Measurements from ENCODE around the gene FBP2. TPM values are rescaled to one million over a fixed set of nuclear protein-coding genes. Genes with fewer than 3 reads are reported as not detected.
A peak's percentile ranks its signal among the peaks of the same experiment; 100 is the strongest.

FBP2 gene
- total RNA-seq, 1 donor from 2014 or later, result not detected

- no peaks in the 10 kb centered on the region for H3K27me3 ChIP-seq
- TF ChIP-seq POLR2A (IDR thresholded peaks at IDR 0.05) (no peak), POLR2AphosphoS5 (IDR thresholded peaks at IDR 0.05; ENCODE audit: insufficient read depth in 1 of 2, low read depth in 1 of 2) (no peak)
- TF ChIP-seq, protein P1, sequence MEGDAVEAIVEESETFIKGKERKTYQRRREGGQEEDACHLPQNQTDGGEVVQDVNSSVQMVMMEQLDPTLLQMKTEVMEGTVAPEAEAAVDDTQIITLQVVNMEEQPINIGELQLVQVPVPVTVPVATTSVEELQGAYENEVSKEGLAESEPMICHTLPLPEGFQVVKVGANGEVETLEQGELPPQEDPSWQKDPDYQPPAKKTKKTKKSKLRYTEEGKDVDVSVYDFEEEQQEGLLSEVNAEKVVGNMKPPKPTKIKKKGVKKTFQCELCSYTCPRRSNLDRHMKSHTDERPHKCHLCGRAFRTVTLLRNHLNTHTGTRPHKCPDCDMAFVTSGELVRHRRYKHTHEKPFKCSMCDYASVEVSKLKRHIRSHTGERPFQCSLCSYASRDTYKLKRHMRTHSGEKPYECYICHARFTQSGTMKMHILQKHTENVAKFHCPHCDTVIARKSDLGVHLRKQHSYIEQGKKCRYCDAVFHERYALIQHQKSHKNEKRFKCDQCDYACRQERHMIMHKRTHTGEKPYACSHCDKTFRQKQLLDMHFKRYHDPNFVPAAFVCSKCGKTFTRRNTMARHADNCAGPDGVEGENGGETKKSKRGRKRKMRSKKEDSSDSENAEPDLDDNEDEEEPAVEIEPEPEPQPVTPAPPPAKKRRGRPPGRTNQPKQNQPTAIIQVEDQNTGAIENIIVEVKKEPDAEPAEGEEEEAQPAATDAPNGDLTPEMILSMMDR (IDR thresholded peaks at IDR 0.05), result no peak
- no peak overlapping the region for H3K27ac ChIP-seq
- intact Hi-C loops (cut with DNase I), result no loop called here
- no peaks in the 10 kb centered on the region for H3K9me3 ChIP-seq
- DNase-seq (ENCODE audit: extremely low spot score in 2 of 2), result no peak
- no peaks in the 10 kb centered on the region for H3K36me3 ChIP-seq
- peak overlapping the region; percentile 50 to 64 for H3K4me3 ChIP-seq
- H3K4me1 ChIP-seq, result peaks cover 9% of the 10 kb centered on the region
These were observed 44.9 kb upstream of the FBP2 start for GRCh38 chr9:94638335-94639060.

GRCh38 chr9:94632737-94633136 is 39.1 kb upstream of the FBP2 start:
- intact Hi-C loops (cut with DNase I), result no loop called here
- Histone ChIP-seq H3K4me3 (no peak overlapping the region), H3K36me3 (no peaks in the 10 kb centered on the region), H3K9me3 (no peaks in the 10 kb centered on the region), H3K27ac (no peak overlapping the region), H3K4me1 (peaks cover 5% of the 10 kb centered on the region), H3K27me3 (no peaks in the 10 kb centered on the region)
- DNase-seq (ENCODE audit: extremely low spot score in 2 of 2), result no peak
- TF ChIP-seq POLR2A (IDR thresholded peaks at IDR 0.05) (no peak), POLR2AphosphoS5 (IDR thresholded peaks at IDR 0.05; ENCODE audit: insufficient read depth in 1 of 2, low read depth in 1 of 2) (no peak)
- TF ChIP-seq, protein P1 (IDR thresholded peaks at IDR 0.05), result no peak

GRCh38 chr9:94631599-94631998 is 38.0 kb upstream of the FBP2 start:
- H3K27me3 ChIP-seq, result no peaks in the 10 kb centered on the region
- intact Hi-C loops (cut with DNase I), result no loop called here
- peaks cover 5% of the 10 kb centered on the region for H3K4me1 ChIP-seq
- no peak overlapping the region for H3K27ac ChIP-seq
- TF ChIP-seq POLR2AphosphoS5 (IDR thresholded peaks at IDR 0.05; ENCODE audit: insufficient read depth in 1 of 2, low read depth in 1 of 2) (no peak), POLR2A (IDR thresholded peaks at IDR 0.05) (no peak)
- TF ChIP-seq, protein P1 (IDR thresholded peaks at IDR 0.05), result no peak
- no peaks in the 10 kb centered on the region for H3K36me3 ChIP-seq
- H3K4me3 ChIP-seq, result no peak overlapping the region
- DNase-seq (ENCODE audit: extremely low spot score in 2 of 2), result no peak
- no peaks in the 10 kb centered on the region for H3K9me3 ChIP-seq

DNA sequence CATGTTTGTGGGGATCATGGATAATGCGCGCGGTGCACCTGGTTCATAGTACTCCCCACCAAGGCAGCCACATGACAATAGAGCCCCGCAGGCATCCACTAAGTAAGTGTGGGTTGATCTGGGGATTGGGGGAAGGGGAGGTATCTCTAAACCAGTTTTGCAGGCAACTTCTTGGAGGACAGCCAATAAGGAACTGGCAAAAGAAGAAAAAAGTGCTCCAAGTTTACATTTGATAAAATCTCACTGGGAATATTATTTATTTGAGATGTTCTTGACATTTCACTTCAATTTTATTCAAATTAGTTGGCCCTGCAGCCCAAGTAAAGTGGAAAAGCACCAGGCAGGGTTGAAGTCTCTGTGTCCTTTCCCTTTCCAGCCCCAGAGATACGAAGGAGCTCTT is 37.2 kb upstream of the FBP2 start:
- no peaks in the 10 kb centered on the region for H3K9me3 ChIP-seq
- DNase-seq (ENCODE audit: extremely low spot score in 2 of 2), result no peak
- no peak for TF ChIP-seq POLR2A (IDR thresholded peaks at IDR 0.05)
- TF ChIP-seq POLR2AphosphoS5 (IDR thresholded peaks at IDR 0.05; ENCODE audit: insufficient read depth in 1 of 2, low read depth in 1 of 2), result no peak
- TF ChIP-seq, protein P1 (IDR thresholded peaks at IDR 0.05), result no peak
- H3K27ac ChIP-seq, result no peak overlapping the region
- peaks cover 5% of the 10 kb centered on the region for H3K4me1 ChIP-seq
- no peaks in the 10 kb centered on the region for H3K36me3 ChIP-seq
- intact Hi-C loops (cut with DNase I), result no loop called here
- no peaks in the 10 kb centered on the region for H3K27me3 ChIP-seq
- H3K4me3 ChIP-seq, result no peak overlapping the region

- DNase-seq (ENCODE audit: extremely low spot score in 2 of 2), result no peak
- H3K9me3 ChIP-seq, result no peaks in the 10 kb centered on the region
- intact Hi-C loops (cut with DNase I), result no loop called here
- no peak overlapping the region for H3K4me3 ChIP-seq
- no peaks in the 10 kb centered on the region for H3K27me3 ChIP-seq
- H3K27ac ChIP-seq, result no peak overlapping the region
- TF ChIP-seq, protein P1 (IDR thresholded peaks at IDR 0.05), result no peak
- TF ChIP-seq POLR2A (IDR thresholded peaks at IDR 0.05) (no peak), POLR2AphosphoS5 (IDR thresholded peaks at IDR 0.05; ENCODE audit: insufficient read depth in 1 of 2, low read depth in 1 of 2) (no peak)
- H3K36me3 ChIP-seq, result no peaks in the 10 kb centered on the region
- H3K4me1 ChIP-seq, result peaks cover 5% of the 10 kb centered on the region
These were observed 36.7 kb upstream of the FBP2 start for GRCh38 chr9:94630281-94630680.

Measured in vagina (tissue), 2 donors.